ENCODE data around the gene PRSS36.

PRSS36 gene

GRCh38 chr16:31133046-31133501 lies 16.8 kb downstream of the PRSS36 start:
- Histone ChIP-seq H2AK5ac (ENCODE audit: low read length) (no peak overlapping the region), H2BK120ac (ENCODE audit: low read depth, low read length) (no peak overlapping the region), H3K4me3 (ENCODE audit: low read length) (no peak overlapping the region), H3K79me1 (ENCODE audit: low read length) (peaks cover 16% of the 10 kb centered on the region), H2BK5ac (ENCODE audit: low read length) (no peak overlapping the region), H4K8ac (ENCODE audit: low read depth, low read length) (no peak overlapping the region), H3K79me2 (ENCODE audit: control insufficient read depth, insufficient read depth, low read length) (peaks cover 17% of the 10 kb centered on the region), H3K27ac (ENCODE audit: low read depth, low read length) (no peak overlapping the region), H3K23ac (ENCODE audit: low read length) (no peak overlapping the region), H3K4me1 (ENCODE audit: control insufficient read depth, low read depth, low read length) (peaks cover 3% of the 10 kb centered on the region), H3K27me3 (ENCODE audit: insufficient read depth, low read length, poor library complexity) (no peaks in the 10 kb centered on the region), H3K18ac (ENCODE audit: low read length) (no peak overlapping the region), H3K56ac (ENCODE audit: low read length) (no peak overlapping the region), H2BK15ac (replicated peaks; ENCODE audit: low read depth) (no peak overlapping the region), H3K4me2 (ENCODE audit: low read length) (no peak overlapping the region), H3K4ac (ENCODE audit: low read depth, low read length) (no peak overlapping the region), H3K36me3 (ENCODE audit: control insufficient read depth, insufficient read depth, low read length) (peaks cover 4% of the 10 kb centered on the region), H4K5ac (ENCODE audit: low read length) (no peak overlapping the region), H3K9ac (ENCODE audit: low read length) (no peak overlapping the region)
- DNase-seq = no peak
- WGBS (ENCODE audit: extremely low coverage, insufficient coverage, low lambda C conversion rate) = no CpG with 5 or more reads among the region's 6 CpGs

GRCh38 chr16:31132303-31132979 lies 17.4 kb downstream of the PRSS36 start:
- peaks cover 17% of the 10 kb centered on the region for H3K79me2 ChIP-seq (ENCODE audit: control insufficient read depth, insufficient read depth, low read length)
- H3K79me1 ChIP-seq (ENCODE audit: low read length) = peaks cover 16% of the 10 kb centered on the region
- no peak overlapping the region for H3K27ac ChIP-seq (ENCODE audit: low read depth, low read length)
- H3K4ac ChIP-seq (ENCODE audit: low read depth, low read length) = no peak overlapping the region
- H2AK5ac ChIP-seq (ENCODE audit: low read length) = no peak overlapping the region
- no peak overlapping the region for H4K8ac ChIP-seq (ENCODE audit: low read depth, low read length)
- DNase-seq = no peak
- no peak overlapping the region for H3K23ac ChIP-seq (ENCODE audit: low read length)
- no peak overlapping the region for H3K4me3 ChIP-seq (ENCODE audit: low read length)
- no peak overlapping the region for H3K4me2 ChIP-seq (ENCODE audit: low read length)
- no peak overlapping the region for H2BK15ac ChIP-seq (replicated peaks; ENCODE audit: low read depth)
- peaks cover 3% of the 10 kb centered on the region for H3K4me1 ChIP-seq (ENCODE audit: control insufficient read depth, low read depth, low read length)
- WGBS (ENCODE audit: extremely low coverage, insufficient coverage, low lambda C conversion rate) = no CpG with 5 or more reads among the region's 20 CpGs
- H3K27me3 ChIP-seq (ENCODE audit: insufficient read depth, low read length, poor library complexity) = no peaks in the 10 kb centered on the region
- no peak overlapping the region for H3K9ac ChIP-seq (ENCODE audit: low read length)
- no peak overlapping the region for H2BK5ac ChIP-seq (ENCODE audit: low read length)
- H3K56ac ChIP-seq (ENCODE audit: low read length) = no peak overlapping the region
- peaks cover 4% of the 10 kb centered on the region for H3K36me3 ChIP-seq (ENCODE audit: control insufficient read depth, insufficient read depth, low read length)
- H2BK120ac ChIP-seq (ENCODE audit: low read depth, low read length) = no peak overlapping the region
- no peak overlapping the region for H4K5ac ChIP-seq (ENCODE audit: low read length)
- H3K18ac ChIP-seq (ENCODE audit: low read length) = no peak overlapping the region

DNA sequence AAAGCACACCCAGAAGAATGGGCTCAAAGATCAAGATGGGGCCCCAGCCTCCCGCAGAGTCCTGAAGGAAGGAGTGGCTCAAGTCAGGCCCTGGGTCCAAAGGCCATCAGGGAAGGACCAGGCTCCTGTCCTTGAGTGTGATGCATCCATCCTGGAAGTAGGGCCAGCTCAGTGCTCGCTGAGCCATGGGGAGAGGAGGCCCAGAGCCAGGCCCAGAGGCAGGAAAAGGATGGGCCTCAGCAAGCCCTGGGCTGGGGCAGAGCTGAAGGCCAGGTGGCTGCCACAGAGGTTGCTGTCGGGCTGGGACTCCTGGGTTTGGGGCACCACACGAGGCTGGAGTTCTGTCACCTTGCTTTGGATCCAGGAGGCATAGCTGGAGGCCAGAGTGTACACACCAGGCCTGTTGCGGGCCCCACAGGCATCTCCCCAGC lies 18.0 kb downstream of the PRSS36 start:
- Histone ChIP-seq H3K4me2 (ENCODE audit: low read length) (no peak overlapping the region), H3K27me3 (ENCODE audit: insufficient read depth, low read length, poor library complexity) (no peaks in the 10 kb centered on the region), H3K79me2 (ENCODE audit: control insufficient read depth, insufficient read depth, low read length) (peaks cover 17% of the 10 kb centered on the region), H3K4me3 (ENCODE audit: low read length) (no peak overlapping the region), H3K4ac (ENCODE audit: low read depth, low read length) (no peak overlapping the region), H2BK120ac (ENCODE audit: low read depth, low read length) (no peak overlapping the region), H2BK5ac (ENCODE audit: low read length) (no peak overlapping the region), H2BK15ac (replicated peaks; ENCODE audit: low read depth) (no peak overlapping the region), H3K56ac (ENCODE audit: low read length) (no peak overlapping the region), H3K27ac (ENCODE audit: low read depth, low read length) (no peak overlapping the region), H3K79me1 (ENCODE audit: low read length) (peaks cover 16% of the 10 kb centered on the region), H3K18ac (ENCODE audit: low read length) (no peak overlapping the region), H3K9ac (ENCODE audit: low read length) (no peak overlapping the region), H3K36me3 (ENCODE audit: control insufficient read depth, insufficient read depth, low read length) (peaks cover 4% of the 10 kb centered on the region), H3K4me1 (ENCODE audit: control insufficient read depth, low read depth, low read length) (peaks cover 3% of the 10 kb centered on the region), H3K23ac (ENCODE audit: low read length) (no peak overlapping the region), H4K8ac (ENCODE audit: low read depth, low read length) (no peak overlapping the region), H4K5ac (ENCODE audit: low read length) (no peak overlapping the region), H2AK5ac (ENCODE audit: low read length) (no peak overlapping the region)
- WGBS (ENCODE audit: extremely low coverage, insufficient coverage, low lambda C conversion rate) = no CpG with 5 or more reads among the region's 5 CpGs
- DNase-seq = no peak

- Histone ChIP-seq H3K4me3 (ENCODE audit: low read length) (no peak overlapping the region), H2BK120ac (ENCODE audit: low read depth, low read length) (no peak overlapping the region), H4K8ac (ENCODE audit: low read depth, low read length) (no peak overlapping the region), H2BK15ac (replicated peaks; ENCODE audit: low read depth) (no peak overlapping the region), H3K27ac (ENCODE audit: low read depth, low read length) (no peak overlapping the region), H3K36me3 (ENCODE audit: control insufficient read depth, insufficient read depth, low read length) (peaks cover 4% of the 10 kb centered on the region), H3K23ac (ENCODE audit: low read length) (no peak overlapping the region), H3K9ac (ENCODE audit: low read length) (peak overlapping the region; percentile 15), H3K56ac (ENCODE audit: low read length) (peak overlapping the region; percentile 5), H2AK5ac (ENCODE audit: low read length) (no peak overlapping the region), H3K18ac (ENCODE audit: low read length) (no peak overlapping the region), H2BK5ac (ENCODE audit: low read length) (no peak overlapping the region), H3K27me3 (ENCODE audit: insufficient read depth, low read length, poor library complexity) (no peaks in the 10 kb centered on the region), H3K4me1 (ENCODE audit: control insufficient read depth, low read depth, low read length) (peaks cover 3% of the 10 kb centered on the region), H3K79me2 (ENCODE audit: control insufficient read depth, insufficient read depth, low read length) (peaks cover 17% of the 10 kb centered on the region), H3K4ac (ENCODE audit: low read depth, low read length) (no peak overlapping the region), H3K4me2 (ENCODE audit: low read length) (no peak overlapping the region), H4K5ac (ENCODE audit: low read length) (no peak overlapping the region), H3K79me1 (ENCODE audit: low read length) (peaks cover 16% of the 10 kb centered on the region)
- no CpG with 5 or more reads among the region's 11 CpGs for WGBS (ENCODE audit: extremely low coverage, insufficient coverage, low lambda C conversion rate)
- no peak for DNase-seq
Measured at GRCh38 chr16:31131416-31131815, 18.4 kb downstream of the PRSS36 start.

- H3K4ac ChIP-seq (ENCODE audit: low read depth, low read length) = no peak overlapping the region
- no peak overlapping the region for H3K23ac ChIP-seq (ENCODE audit: low read length)
- H3K79me2 ChIP-seq (ENCODE audit: control insufficient read depth, insufficient read depth, low read length) = peaks cover 17% of the 10 kb centered on the region
- no peak overlapping the region for H2BK15ac ChIP-seq (replicated peaks; ENCODE audit: low read depth)
- H4K5ac ChIP-seq (ENCODE audit: low read length) = no peak overlapping the region
- peaks cover 4% of the 10 kb centered on the region for H3K36me3 ChIP-seq (ENCODE audit: control insufficient read depth, insufficient read depth, low read length)
- no peak overlapping the region for H4K8ac ChIP-seq (ENCODE audit: low read depth, low read length)
- no peak overlapping the region for H3K18ac ChIP-seq (ENCODE audit: low read length)
- no peak overlapping the region for H3K4me2 ChIP-seq (ENCODE audit: low read length)
- H3K4me3 ChIP-seq (ENCODE audit: low read length) = no peak overlapping the region
- H3K27me3 ChIP-seq (ENCODE audit: insufficient read depth, low read length, poor library complexity) = no peaks in the 10 kb centered on the region
- H3K9ac ChIP-seq (ENCODE audit: low read length) = peak overlapping the region; percentile 15
- peaks cover 2% of the 10 kb centered on the region for H3K4me1 ChIP-seq (ENCODE audit: control insufficient read depth, low read depth, low read length)
- no CpG with 5 or more reads among the region's 6 CpGs for WGBS (ENCODE audit: extremely low coverage, insufficient coverage, low lambda C conversion rate)
- H2BK5ac ChIP-seq (ENCODE audit: low read length) = no peak overlapping the region
- no peak overlapping the region for H2BK120ac ChIP-seq (ENCODE audit: low read depth, low read length)
- no peak overlapping the region for H3K27ac ChIP-seq (ENCODE audit: low read depth, low read length)
- H3K56ac ChIP-seq (ENCODE audit: low read length) = peak overlapping the region; percentile 5
- peak; percentile 83 for DNase-seq
- peaks cover 16% of the 10 kb centered on the region for H3K79me1 ChIP-seq (ENCODE audit: low read length)
- no peak overlapping the region for H2AK5ac ChIP-seq (ENCODE audit: low read length)
Measured at GRCh38 chr16:31130899-31131298, 19.0 kb downstream of the PRSS36 start.

All from mesendoderm (in vitro differentiated cells).